Spleen (tissue), 7 donors: ENCODE results near the gene RAPGEF6.

ENCODE experiments used
- CTCF ChIP-seq, 11 experiments: fragments of 200-600 bp in 7 of 11; fragments of 450-650 bp in 4 of 11; sonication (generic) in 4 of 11; IDR thresholded peaks in 8 of 11; conservative IDR thresholded peaks in 3 of 11; 1 replicate in 7 of 11; 2 replicates in 4 of 11; pipeline versions ENCODE4 v1.4.0 to v1.8.0; 2016 to 2021; ENCODE audit warnings: antibody characterized with exemption in 11 of 11, inconsistent platforms in 4 of 11, mild to moderate bottlenecking in 1 of 11
- POLR2A ChIP-seq, 3 donors: fragments of 450-650 bp; IDR thresholded peaks; one replicate each; pipeline ENCODE4 v1.5.1; 2017; ENCODE audit warnings: antibody characterized with exemption in 3 of 3, mild to moderate bottlenecking in 1 of 3
- POLR2AphosphoS5 ChIP-seq, 3 donors: sonication (generic); formaldehyde crosslinking; IDR thresholded peaks; one replicate each; pipeline ENCODE4 v1.5.1; 2017; ENCODE audit warnings: antibody characterized with exemption in 3 of 3
- donor health status: DM: no; HTN: no; CAD: no; lungs with moderate emphysema.
- donor health status: DM: no; HTN: no; CAD: no.
- donor health status: DM: no; HTN: no; CAD: no.

DNA sequence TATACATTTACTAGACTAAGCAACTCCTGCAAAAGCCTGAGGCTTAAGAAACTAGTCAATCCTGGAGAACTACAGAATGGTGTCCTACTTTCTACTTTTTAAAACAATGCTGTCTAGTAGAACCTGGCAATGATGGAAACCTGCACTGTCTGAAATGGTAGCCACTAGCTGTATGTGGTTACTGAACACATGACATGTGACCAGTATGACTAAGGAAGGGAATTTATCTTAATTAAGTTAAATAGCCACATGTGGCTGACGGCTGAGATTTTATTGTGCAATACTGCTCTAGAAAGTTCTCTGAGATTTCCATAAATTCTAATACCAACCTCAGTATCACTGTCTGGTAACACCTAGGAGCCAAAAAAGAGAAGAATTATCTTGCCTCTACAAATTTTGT, 44.9 kb upstream of the RAPGEF6 start:
- TF ChIP-seq CTCF (IDR thresholded peaks at IDR 0.05 in 8 of 11, conservative IDR thresholded peaks at IDR 0.05 in 3 of 11) (no peak), POLR2A (IDR thresholded peaks at IDR 0.05) (no peak), POLR2AphosphoS5 (IDR thresholded peaks at IDR 0.05) (no peak)
